ENCODE measurements around the gene RBP3.

DNA sequence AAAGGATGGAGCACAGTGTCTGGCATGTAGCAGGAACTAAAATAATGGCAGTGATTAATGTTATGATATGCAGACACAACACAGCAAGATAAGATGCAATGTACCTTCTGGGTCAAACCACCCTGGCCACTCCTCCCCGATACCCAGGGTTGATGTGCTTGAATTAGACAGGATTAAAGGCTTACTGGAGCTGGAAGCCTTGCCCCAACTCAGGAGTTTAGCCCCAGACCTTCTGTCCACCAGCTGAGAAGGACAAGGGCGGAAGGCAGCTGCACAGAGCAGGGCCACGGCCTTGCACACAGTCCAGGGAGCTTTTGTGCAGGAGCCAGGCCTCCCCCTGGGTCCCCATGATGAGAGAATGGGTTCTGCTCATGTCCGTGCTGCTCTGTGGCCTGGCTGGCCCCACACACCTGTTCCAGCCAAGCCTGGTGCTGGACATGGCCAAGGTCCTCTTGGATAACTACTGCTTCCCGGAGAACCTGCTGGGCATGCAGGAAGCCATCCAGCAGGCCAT is at the start of gene RBP3:
- TF ChIP-seq, protein P1, sequence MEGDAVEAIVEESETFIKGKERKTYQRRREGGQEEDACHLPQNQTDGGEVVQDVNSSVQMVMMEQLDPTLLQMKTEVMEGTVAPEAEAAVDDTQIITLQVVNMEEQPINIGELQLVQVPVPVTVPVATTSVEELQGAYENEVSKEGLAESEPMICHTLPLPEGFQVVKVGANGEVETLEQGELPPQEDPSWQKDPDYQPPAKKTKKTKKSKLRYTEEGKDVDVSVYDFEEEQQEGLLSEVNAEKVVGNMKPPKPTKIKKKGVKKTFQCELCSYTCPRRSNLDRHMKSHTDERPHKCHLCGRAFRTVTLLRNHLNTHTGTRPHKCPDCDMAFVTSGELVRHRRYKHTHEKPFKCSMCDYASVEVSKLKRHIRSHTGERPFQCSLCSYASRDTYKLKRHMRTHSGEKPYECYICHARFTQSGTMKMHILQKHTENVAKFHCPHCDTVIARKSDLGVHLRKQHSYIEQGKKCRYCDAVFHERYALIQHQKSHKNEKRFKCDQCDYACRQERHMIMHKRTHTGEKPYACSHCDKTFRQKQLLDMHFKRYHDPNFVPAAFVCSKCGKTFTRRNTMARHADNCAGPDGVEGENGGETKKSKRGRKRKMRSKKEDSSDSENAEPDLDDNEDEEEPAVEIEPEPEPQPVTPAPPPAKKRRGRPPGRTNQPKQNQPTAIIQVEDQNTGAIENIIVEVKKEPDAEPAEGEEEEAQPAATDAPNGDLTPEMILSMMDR (IDR thresholded peaks at IDR 0.05): no peak
- TF ChIP-seq EP300 (IDR thresholded peaks at IDR 0.05) (no peak), POLR2A (IDR thresholded peaks at IDR 0.05) (no peak), POLR2AphosphoS5 (IDR thresholded peaks at IDR 0.05) (no peak)

Data from stomach (tissue), 4 donors.